Tongue (tissue), 2 donors: Measurements from ENCODE around the gene SFT2D2. TPM values are rescaled to one million over a fixed set of nuclear protein-coding genes. Genes with fewer than 3 reads are reported as not detected.

ENCODE experiments used
- DNase-seq: peaks from one replicate; pipeline ENCODE4 v3.0.0-alpha.2; 2015
- total RNA-seq: library from RNA; depleted of rRNA; stranded (reverse); fragments of >200 nt; gene quantifications from one replicate; pipeline ENCODE4 v1.2.3, GENCODE V29; 2014

Gene SFT2D2
- total RNA-seq, 1 donor from 2014 or later, result 40.3 TPM

DNA sequence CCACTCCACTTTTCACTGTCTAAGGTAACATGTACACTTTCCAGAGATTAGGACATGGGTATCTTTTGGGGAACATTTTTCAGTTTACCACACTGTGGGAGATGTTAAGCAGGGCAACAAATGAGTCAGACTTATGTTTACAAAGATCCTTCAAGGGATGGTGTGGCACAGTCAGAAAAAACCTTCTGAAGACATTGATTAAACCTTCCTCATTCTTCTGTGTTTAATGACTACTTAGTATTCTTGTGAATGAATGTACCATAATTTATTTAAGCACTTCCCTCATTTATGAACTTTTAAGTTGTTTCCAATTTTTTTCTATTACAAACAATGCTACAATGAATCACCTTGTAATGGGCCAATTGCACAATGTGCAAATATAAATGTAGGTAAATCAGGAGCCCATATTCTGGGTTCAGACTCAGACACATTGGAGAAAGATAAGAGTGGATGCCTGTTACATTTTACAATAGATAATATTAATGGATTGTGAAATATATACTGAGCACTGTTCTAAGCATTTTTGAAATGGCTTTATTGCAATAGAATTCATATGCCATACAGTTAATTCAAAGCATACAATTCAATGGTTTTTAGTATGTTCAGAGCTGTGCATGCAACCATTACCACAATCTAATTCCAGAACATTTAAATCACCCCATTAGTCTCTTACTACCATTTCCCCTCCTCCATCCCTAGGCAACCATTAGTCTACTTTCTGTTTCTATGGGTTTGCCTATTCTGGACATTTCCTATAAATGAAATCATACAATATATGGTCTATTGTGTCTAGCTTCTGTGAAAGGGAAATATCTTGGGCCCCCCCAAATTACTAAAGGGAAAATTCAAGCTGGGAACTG, 1.9 kb upstream of the SFT2D2 start:
- DNase-seq, result no peak

DNA sequence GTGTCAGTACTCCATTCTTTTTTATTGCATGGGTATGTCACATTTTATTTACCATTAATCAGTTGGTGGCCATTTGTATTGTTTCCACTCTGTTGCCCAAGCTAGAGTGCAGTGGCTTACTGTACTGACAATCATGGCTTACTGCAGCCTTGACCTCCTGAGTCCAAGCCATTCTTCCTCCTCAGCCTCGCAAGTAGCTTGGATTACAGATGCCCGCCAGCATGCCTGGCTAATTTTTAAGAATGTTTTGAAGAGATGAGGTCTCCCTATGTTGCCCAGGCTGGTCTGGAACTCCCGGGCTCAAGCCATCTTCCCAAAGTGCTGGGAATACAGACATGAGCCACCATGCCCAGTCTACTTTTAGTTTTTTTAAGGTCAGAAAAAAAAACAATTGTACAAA, 813 bp upstream of the SFT2D2 start:
- no peak for DNase-seq

DNA sequence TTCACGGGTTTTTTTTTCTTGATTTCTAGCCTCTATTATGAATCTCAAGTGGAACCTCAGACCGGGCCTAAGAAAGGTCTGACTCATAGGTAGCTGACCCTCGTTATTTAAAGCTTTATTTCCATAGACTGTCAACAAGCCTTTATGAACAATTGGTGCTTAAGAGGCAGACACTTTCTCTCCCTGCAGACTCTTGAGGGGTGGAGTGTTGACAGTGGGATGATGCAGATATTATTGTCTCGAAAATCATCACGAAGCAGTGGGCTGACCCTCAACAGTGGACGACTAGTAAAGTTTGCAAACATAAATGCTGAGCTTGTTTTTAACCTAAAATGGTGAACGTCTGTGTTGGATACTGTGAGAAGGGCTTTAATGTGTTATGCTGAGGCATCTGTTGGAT, 1.8 kb downstream of the SFT2D2 start:
- DNase-seq, result no peak

GRCh38 chr1:168229893-168230292, 4.1 kb downstream of the SFT2D2 start:
- DNase-seq, result no peak

- DNase-seq, result no peak
Observed at GRCh38 chr1:168230709-168231108, 4.9 kb downstream of the SFT2D2 start.

DNA sequence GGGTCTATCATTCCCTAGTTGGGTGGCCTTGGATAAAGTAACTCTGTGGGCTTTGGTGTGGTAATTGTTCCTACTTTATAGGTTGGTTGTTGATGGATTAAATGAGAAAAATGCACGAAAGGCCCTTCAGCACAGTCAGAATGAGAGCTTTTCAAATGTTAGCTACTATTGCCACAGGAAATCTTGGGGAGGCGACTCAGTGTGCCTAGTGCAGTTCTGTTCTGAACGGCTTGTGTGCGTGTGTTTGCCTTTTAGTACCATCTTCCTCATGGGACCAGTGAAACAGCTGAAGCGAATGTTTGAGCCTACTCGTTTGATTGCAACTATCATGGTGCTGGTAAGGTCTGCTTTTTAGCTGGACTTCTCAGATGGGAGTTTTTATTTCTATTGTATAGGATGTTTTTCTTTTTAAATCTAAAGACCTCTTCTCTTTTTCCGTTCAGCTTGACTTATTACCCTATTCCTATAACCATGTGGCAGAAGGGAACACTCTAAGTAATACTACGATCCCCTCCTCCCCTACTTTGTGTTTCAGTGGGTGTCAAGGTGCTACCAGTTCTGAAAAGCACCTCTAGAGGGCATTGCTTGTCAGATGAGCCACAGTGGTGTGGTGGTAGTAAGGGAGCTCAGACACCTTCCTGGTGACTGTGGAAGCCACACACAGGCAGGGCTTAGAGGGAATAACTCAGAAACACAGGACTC, 9.2 kb downstream of the SFT2D2 start:
- DNase-seq, result peak; percentile 9

DNA sequence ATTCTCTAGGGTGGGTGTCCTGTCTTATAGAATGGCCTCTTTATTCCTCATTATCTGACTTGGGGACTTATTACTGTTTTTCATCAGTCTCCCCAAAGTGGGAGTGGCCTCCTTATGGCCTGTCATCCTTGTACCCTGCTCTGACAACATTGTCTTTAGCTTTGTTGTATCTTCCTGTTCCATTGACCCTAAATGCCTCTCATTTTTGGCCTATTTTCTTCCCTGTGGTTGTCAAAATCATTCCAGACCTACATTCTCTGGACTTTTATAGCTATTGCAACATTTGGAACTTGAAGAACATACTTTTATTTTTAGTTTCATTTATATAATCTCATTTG, 9.7 kb downstream of the SFT2D2 start:
- DNase-seq, result no peak

DNA sequence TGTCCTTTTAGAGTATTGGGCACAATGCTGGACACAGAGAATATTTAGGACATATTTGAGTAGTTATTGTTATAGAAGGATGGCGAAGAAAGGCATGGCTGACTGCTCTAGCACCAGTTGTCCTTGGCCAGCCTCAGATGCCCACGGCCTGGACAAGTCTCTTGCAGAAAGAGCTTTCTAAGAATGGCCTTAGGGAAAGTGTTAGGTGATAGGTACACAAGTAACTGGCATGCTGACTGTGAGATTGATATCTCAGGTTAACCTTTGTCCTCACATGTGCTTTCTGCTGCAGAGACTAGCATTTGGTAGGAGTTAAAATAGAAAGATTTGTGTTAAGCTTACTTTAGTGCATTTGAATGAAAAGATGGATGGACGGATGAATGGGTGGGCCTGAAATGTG, 10.1 kb downstream of the SFT2D2 start:
- DNase-seq, result no peak

- DNase-seq, result no peak
Observed at GRCh38 chr1:168236836-168237611, 11.2 kb downstream of the SFT2D2 start.

DNA sequence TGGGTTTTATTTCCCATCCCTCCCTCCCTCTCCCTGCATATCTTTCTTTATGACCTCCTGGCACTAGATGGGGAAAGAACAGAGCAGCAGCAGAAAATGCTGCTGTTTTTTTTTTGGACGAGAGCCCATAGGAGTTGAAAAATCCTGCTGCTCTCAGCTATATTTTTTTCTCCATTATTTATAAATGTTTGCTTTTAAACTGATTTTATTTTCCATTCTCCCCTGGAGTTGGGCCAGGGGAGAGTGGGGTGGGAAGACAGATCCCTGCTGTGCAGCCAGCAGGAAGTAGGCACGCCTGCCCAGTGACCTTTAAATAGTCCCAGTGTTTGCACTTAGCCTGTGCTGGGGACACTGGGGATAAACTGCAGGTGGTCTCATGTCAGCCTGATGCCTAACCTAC, 17.4 kb downstream of the SFT2D2 start:
- DNase-seq, result no peak

DNA sequence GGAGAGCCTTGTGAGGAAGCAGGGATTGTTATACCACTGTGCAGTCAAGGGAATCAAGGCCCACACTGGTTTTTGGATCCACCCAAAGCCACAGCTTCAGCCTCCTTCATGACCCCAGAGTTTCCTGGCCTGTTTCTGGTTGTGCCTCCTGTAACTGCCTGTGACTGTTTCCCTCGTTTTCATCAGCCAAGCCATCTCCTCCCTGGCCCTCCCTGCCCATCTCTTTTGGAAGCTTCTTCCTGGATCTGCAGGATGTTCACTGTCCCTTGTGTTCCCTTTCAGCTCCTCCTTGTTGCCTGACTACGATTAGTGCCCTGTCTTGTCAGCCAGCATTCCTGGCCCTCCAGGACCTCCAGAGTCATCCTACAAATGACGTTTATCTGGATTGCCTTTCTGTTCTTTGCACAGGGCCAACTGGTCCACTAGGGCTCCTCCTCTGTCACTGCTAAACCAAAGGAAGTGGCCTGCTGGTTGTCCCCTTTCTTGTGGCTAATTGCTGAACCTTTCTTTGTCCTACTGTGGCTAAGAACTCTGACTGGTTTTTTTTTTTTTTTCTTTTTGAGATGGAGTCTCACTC, 17.9 kb downstream of the SFT2D2 start:
- DNase-seq, result no peak

GRCh38 chr1:168245042-168245441, 19.2 kb downstream of the SFT2D2 start:
- DNase-seq, result no peak

GRCh38 chr1:168246506-168246905, 20.7 kb downstream of the SFT2D2 start:
- no peak for DNase-seq

- no peak for DNase-seq
Observed at GRCh38 chr1:168252204-168252733, 26.5 kb downstream of the SFT2D2 start.

GRCh38 chr1:168256164-168256563, 30.4 kb downstream of the SFT2D2 start:
- no peak for DNase-seq

DNA sequence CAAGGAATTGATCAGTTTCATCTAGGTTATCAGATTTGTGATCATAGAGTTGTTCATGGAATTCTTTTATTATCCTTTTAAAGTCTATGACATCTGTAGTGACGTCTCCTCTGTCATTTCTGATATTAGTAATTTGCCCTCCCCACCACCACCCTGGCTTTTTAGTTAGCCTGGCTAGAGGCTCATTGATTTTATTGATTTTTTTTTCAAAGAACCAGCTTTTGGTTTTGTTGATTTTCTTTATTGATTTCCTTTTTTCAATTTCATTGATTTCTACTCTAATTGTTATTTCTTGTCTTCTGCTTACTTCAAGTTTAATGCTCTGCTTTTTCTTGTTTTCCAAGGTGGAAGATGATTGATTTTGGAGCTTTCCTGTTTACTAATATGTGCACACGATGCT, 31.6 kb downstream of the SFT2D2 start:
- DNase-seq, result no peak

DNA sequence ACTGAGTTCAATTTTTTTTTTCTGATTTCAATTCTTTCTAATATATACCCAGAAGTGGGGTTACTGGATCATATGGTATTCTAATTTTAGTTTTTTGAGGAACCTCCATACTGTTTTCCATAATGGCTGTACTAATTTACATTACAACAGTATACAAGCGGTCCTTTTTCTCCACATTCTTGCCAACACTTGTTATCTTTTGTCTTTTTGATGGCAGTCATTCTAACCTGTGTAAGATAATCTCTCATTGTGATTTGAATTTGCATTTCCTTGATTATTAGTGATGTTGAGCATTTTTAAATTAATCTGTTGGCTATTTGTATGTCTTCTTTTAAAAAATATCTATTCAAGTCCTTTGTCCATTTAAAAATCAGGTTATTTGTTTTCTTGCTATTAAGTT, 33.8 kb downstream of the SFT2D2 start:
- no peak for DNase-seq

DNA sequence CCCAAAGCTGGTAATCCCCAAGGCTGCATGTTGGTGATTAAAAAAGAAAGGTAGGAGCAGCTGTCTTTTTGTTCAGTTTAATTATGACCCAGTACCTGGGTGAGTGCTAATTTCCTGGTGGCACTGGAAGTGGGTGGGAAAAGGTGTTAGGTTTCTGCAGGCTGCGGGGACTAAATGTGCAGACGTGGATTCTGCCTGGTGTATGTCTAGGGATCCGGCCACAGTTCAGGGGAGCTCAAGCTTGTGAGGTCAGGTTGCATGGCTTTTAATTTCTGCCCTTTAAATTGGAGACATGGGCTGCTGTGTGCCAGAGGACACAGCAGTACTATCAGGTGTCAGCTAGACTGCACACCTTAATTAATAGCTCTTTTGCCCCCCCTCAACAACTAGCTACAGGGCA, 34.6 kb downstream of the SFT2D2 start:
- DNase-seq, result peak; percentile 4

DNA sequence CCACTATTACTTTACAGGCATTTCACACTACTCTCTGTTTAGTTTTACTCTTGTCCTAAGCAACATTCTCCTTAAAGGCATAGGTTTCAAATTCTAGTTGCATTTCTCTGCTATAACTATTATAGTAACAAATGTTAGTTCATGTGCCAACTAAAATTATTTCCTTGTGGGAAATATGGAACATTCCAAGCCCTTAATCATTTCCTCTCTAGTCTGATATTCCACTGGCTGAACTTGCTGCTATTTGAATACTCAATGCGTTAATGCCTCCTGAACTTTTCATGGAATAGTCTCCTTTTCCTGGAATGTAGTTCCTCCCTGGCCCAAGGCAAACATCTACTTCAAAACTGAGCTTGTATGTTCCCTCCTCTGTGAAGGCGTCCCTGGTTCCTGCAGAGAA, 35.6 kb downstream of the SFT2D2 start:
- peak; percentile 19 for DNase-seq

- DNase-seq, result no peak
Observed at GRCh38 chr1:168263130-168263529, 37.3 kb downstream of the SFT2D2 start.

GRCh38 chr1:168264296-168264695, 38.5 kb downstream of the SFT2D2 start:
- no peak for DNase-seq

DNA sequence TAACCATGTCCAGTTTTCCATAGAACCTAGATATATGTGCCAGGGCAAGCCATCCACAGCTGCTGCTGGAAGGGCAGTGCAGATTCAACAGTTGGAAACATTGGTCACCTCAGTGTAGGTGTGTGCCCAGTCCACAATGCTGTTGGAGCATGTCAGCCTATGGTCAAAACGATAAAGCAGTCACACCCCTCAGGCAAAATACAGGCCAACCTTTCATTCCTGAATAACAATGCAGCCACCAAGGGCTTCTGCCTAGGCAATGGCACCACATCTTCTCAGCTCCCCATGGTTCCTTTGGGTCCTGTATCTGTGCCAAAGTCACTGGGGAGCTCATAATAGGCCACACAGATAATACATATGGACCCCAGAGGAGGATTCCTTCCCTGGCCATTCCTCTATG, 39.8 kb downstream of the SFT2D2 start:
- DNase-seq, result no peak
